ENCODE data around the gene HP. TPM values are rescaled to one million over a fixed set of nuclear protein-coding genes. Genes with fewer than 3 reads are reported as not detected.

Gene HP, protein sequence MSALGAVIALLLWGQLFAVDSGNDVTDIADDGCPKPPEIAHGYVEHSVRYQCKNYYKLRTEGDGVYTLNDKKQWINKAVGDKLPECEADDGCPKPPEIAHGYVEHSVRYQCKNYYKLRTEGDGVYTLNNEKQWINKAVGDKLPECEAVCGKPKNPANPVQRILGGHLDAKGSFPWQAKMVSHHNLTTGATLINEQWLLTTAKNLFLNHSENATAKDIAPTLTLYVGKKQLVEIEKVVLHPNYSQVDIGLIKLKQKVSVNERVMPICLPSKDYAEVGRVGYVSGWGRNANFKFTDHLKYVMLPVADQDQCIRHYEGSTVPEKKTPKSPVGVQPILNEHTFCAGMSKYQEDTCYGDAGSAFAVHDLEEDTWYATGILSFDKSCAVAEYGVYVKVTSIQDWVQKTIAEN
- 0.11 TPM in 1 of 2 replicates, not detected in the other for total RNA-seq

GRCh38 chr16:72054254-72054847 is at the start of gene HP:
Gene HP, plus strand, starts transcription at chr16:72054505. Its CDS starts 148 bp downstream, at chr16:72054653.

DNA sequence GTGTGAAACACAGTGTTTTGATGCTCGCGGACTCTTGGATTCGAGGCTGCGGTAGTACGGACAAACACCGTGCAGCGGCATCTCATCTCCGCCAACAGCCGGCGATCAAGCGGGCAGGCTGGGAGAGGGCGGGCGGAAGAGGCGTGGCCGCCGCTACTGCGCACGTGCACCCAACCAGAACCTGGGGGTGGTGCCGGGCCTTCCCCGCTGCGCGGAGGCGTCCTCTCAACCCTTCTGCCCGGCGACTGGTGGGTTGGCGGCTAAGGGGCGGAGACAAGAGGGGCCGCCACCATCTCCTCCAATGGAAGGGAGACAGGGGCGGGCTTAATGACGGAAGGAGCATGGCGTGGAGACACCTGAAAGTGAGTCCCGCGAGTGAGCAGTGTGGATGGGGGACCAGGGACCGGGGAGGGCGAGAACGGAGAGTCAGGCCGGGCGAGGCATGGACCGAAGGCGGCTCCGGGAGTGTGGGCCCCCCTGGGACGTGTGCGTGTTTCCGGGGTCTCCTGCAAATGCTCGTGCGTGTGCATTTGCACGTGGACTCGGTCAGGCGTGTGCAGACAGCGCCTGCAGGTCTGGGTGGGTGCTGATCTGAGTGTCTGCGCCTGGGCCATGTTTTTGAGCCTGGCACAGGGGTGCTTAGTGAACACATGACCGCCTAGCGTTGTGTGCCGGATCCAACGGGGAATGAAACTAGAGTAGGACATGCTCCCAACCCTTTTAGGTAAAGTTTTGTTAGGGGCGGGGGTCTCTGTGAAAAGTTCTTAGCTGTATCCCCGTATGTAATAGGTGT is 45.7 kb upstream of the HP start, which contains the start of gene DHODH:
Gene DHODH (plus strand): TSS at position 321 of the 793 bp plus-strand sequence. CDS start 21 bp downstream, at position 342.

DNA sequence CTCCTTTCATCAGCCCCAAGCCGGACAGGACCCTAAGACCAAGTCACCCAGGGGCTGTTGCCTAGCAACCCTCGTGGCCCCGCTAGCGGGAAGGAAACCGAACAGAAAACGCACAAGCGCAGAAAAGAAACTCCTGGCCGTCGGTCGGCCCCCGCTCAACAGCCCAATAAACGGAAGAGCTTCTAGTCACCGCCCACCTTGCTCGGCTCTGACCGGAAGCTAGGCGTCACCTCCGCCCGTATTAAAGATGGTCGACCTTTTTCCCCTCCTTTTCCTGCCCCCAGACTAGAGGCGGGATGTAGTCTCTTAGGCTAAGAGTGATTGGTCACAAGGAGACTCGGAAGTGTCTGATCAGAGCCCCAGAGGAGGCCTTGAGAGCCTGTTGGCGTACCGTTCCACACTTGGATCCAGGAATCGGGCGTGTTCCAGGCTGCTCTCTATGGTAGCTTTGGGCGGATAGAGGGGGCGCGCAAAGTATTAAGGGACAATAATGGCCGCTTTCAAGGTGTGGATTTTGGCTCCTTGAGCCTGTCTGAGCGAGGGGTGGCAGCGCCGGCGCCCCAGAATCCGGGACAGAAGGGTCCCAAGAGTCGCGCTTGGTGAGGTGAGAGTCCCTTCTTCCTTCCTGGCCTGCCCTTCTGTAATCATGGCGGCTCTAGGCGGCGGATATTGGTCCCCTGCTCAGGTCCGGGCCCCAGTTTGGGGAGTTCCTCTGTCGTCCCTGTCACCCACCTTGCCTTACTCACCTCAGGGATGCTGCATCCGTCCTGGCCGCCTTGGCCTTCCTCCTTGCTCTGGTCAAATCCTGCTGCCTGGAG is 39.4 kb downstream of the HP start, which contains the start of the genes DHX38 and TXNL4B:
Gene DHX38 (plus strand): TSS at position 400 of the 818 bp plus-strand sequence. CDS start 2,311 bp downstream, outside the sequence.
Gene TXNL4B (minus strand): TSS at position 173 of the 818 bp plus-strand sequence. CDS start 2,871 bp downstream, outside the sequence.

Other genes starting within 250 kb of the HP start
- 56.6 and 75.0 TPM in 2 replicates for gene AP1G1, start 245.7 kb upstream of the HP start, total RNA-seq
- 9.1 and 11.1 TPM in 2 replicates for gene ATXN1L, start 208.5 kb upstream of the HP start, total RNA-seq
- 3.4 and 5.2 TPM in 2 replicates for gene ZNF821, start 170.3 kb upstream of the HP start, total RNA-seq
- gene IST1, start 159.0 kb upstream of the HP start, total RNA-seq = 151 TPM in 2 replicates
- gene PKD1L3, start 54.1 kb upstream of the HP start, total RNA-seq = under 0.01 TPM in 1 of 2 replicates, not detected in the other
- 4.4 and 5.9 TPM in 2 replicates for gene DHODH, start 45.8 kb upstream of the HP start, total RNA-seq
- not detected in 2 replicates for gene HPR, start 8.7 kb downstream of the HP start, total RNA-seq
- 11.2 and 13.2 TPM in 2 replicates for gene TXNL4B, start 39.1 kb downstream of the HP start, total RNA-seq
- gene DHX38, start 39.3 kb downstream of the HP start, total RNA-seq = 92.2 and 106 TPM in 2 replicates
- gene PMFBP1, start 117.7 kb downstream of the HP start, total RNA-seq = 0.12 and 0.66 TPM in 2 replicates